GM23338 (cell line): Measurements from ENCODE around the gene F7. TPM values are rescaled to one million over a fixed set of nuclear protein-coding genes. Genes with fewer than 3 reads are reported as not detected.

ENCODE experiments used
- ATAC-seq: fragments of 200-7000 bp; cut with Tn5 transposase; 3 replicates; pipeline ENCODE4 v1.9.1; 2020
- DNase-seq: peaks from one replicate; pipeline ENCODE4 v3.0.0-alpha.2; 2015; ENCODE audit warnings: low spot score
- H2AFZ ChIP-seq: fragments of 200-600 bp; sonication (generic); 2 replicates; pipeline ENCODE4 v1.8.0; 2016; ENCODE audit warnings: antibody characterized with exemption, mild to moderate bottlenecking, moderate library complexity
- H3F3A ChIP-seq: fragments of 200-600 bp; sonication (generic); replicated peaks from 2 replicates; pipeline ENCODE4 v1.8.0; 2017; ENCODE audit warnings: antibody characterized with exemption, mixed run types, low read depth
- H3K27ac ChIP-seq: fragments of 200-600 bp; sonication (generic); 2 replicates; pipeline ENCODE4 v1.6.1; 2016; ENCODE audit warnings: low read depth
- H3K27me3 ChIP-seq: fragments of 200-600 bp; sonication (generic); 2 replicates; pipeline ENCODE4 v1.8.0; 2016; ENCODE audit warnings: mild to moderate bottlenecking, mixed run types, moderate library complexity; ENCODE audit not compliant: insufficient read depth
- H3K36me3 ChIP-seq: fragments of 200-600 bp; sonication (generic); 2 replicates; pipeline ENCODE4 v1.8.0; 2016; ENCODE audit warnings: mild to moderate bottlenecking; ENCODE audit not compliant: insufficient read depth
- H3K4me1 ChIP-seq: fragments of 200-600 bp; sonication (generic); 2 replicates; pipeline ENCODE4 v1.8.0; 2016; ENCODE audit warnings: mild to moderate bottlenecking, moderate library complexity; ENCODE audit not compliant: insufficient read depth
- H3K4me2 ChIP-seq: fragments of 200-600 bp; sonication (generic); 2 replicates; pipeline ENCODE4 v1.7.1; 2017; ENCODE audit warnings: mixed run types
- H3K4me3 ChIP-seq: fragments of 200-600 bp; sonication (generic); 2 replicates; pipeline ENCODE4 v1.6.1; 2016; ENCODE audit warnings: mixed run types
- H3K79me2 ChIP-seq: fragments of 200-600 bp; sonication (generic); replicated peaks from 2 replicates; pipeline ENCODE4 v1.8.0; 2017; ENCODE audit warnings: mild to moderate bottlenecking; ENCODE audit not compliant: insufficient read depth
- H3K9me2 ChIP-seq: fragments of 200-600 bp; sonication (generic); 2 replicates; pipeline ENCODE4 v1.8.0; 2017; ENCODE audit not compliant: insufficient read depth
- H4K20me1 ChIP-seq: fragments of 200-600 bp; sonication (generic); replicated peaks from 2 replicates; pipeline ENCODE4 v1.8.0; 2017; ENCODE audit warnings: mild to moderate bottlenecking; ENCODE audit not compliant: insufficient read depth
- H3K27ac Mint-ChIP-seq: 2 replicates; pipeline ENCODE4 v1.8.0; 2020; ENCODE audit warnings: inconsistent platforms, mild to moderate bottlenecking, moderate library complexity, mixed read lengths
- H3K27me3 Mint-ChIP-seq: 3 replicates; pipeline ENCODE4 v1.8.0; 2022; ENCODE audit warnings: low read depth, mild to moderate bottlenecking, moderate library complexity, mixed read lengths, inconsistent platforms; ENCODE audit not compliant: insufficient read depth, poor library complexity
- H3K36me3 Mint-ChIP-seq: 3 replicates; pipeline ENCODE4 v1.8.0; 2021; ENCODE audit warnings: low read depth, mild to moderate bottlenecking, inconsistent platforms, moderate library complexity, mixed read lengths
- H3K4me1 Mint-ChIP-seq: 3 replicates; pipeline ENCODE4 v1.8.0; 2020; ENCODE audit warnings: mild to moderate bottlenecking, inconsistent platforms, mixed read lengths
- H3K4me3 Mint-ChIP-seq: 3 replicates; pipeline ENCODE4 v1.8.0; 2021; ENCODE audit warnings: moderate library complexity, mild to moderate bottlenecking, inconsistent platforms, mixed read lengths
- H3K9me3 Mint-ChIP-seq: 3 replicates; pipeline ENCODE4 v1.8.0; 2020; ENCODE audit warnings: moderate library complexity, mild to moderate bottlenecking, inconsistent platforms, mixed read lengths
- CREB1 ChIP-seq: fragments of 250-450 bp; sonication (Bioruptor Pico); IDR thresholded peaks from 2 replicates; pipeline ENCODE4 v1.5.0; 2020; ENCODE audit warnings: low read depth, mild to moderate bottlenecking, moderate library complexity
- CTCF ChIP-seq, 2 experiments: fragments of 200-600 bp in 1 of 2; sonication (generic) in 1 of 2; conservative IDR thresholded peaks; 2 replicates each; pipeline versions ENCODE4 v1.5.1 to v1.6.1; 2016 to 2017; ENCODE audit warnings: antibody characterized with exemption in 2 of 2, low read depth in 2 of 2, mild to moderate bottlenecking in 2 of 2, moderate library complexity in 1 of 2
- ETS1 ChIP-seq: IDR thresholded peaks from 2 replicates; pipeline ENCODE4 v1.6.1; 2016; ENCODE audit warnings: antibody characterized with exemption
- EZH2 ChIP-seq: fragments of 200-600 bp; sonication (generic); IDR thresholded peaks from one replicate; pipeline ENCODE4 v1.8.0; 2017; ENCODE audit warnings: antibody characterized with exemption, mild to moderate bottlenecking, low read depth; ENCODE audit not compliant: unreplicated experiment
- EZH2phosphoT487 ChIP-seq: fragments of 200-600 bp; sonication (generic); IDR thresholded peaks from one replicate; pipeline ENCODE4 v1.8.1; 2018; ENCODE audit warnings: antibody characterized with exemption; ENCODE audit not compliant: unreplicated experiment
- JUNB ChIP-seq: IDR thresholded peaks from one replicate; pipeline ENCODE4 v1.6.1; 2016; ENCODE audit warnings: antibody characterized with exemption; ENCODE audit not compliant: unreplicated experiment
- POLR2AphosphoS5 ChIP-seq: IDR thresholded peaks from 2 replicates; pipeline ENCODE4 v1.6.1; 2016; ENCODE audit warnings: antibody characterized with exemption, low read depth
- STAT1 ChIP-seq: IDR thresholded peaks from one replicate; pipeline ENCODE4 v1.6.1; 2016; ENCODE audit warnings: antibody characterized with exemption; ENCODE audit not compliant: unreplicated experiment
- ZNF114 ChIP-seq: fragments of 250-450 bp; sonication (Bioruptor Pico); IDR thresholded peaks from 2 replicates; pipeline ENCODE4 v1.5.0; 2020; ENCODE audit warnings: mild to moderate bottlenecking, moderate library complexity
- ZNF331 ChIP-seq: fragments of 250-450 bp; sonication (Bioruptor Pico); IDR thresholded peaks from 2 replicates; pipeline ENCODE4 v1.5.0; 2020; ENCODE audit warnings: low read depth, mild to moderate bottlenecking, moderate library complexity
- polyA plus RNA-seq: library from polyadenylated mRNA; unstranded; fragments of >200 nt; fragmentation: Nextera tagmentation; extraction: Ambion mirVana; gene quantifications from 2 replicates; pipeline ENCODE4 v1.2.1, GENCODE V29; 2016
- total RNA-seq: library from RNA; depleted of rRNA; stranded (reverse); fragments of >200 nt; shearing (Covaris generic); gene quantifications from 2 replicates; pipeline ENCODE4 v1.2.3, GENCODE V29; 2014
- TF ChIP-seq, protein P1 (sequence below): IDR thresholded peaks from one replicate; pipeline ENCODE4 v1.6.1; 2018; ENCODE audit warnings: antibody characterized with exemption; ENCODE audit not compliant: unreplicated experiment
- TF ChIP-seq, protein P2 (sequence below): fragments of 250-450 bp; sonication (Bioruptor Pico); IDR thresholded peaks from 2 replicates; pipeline ENCODE4 v1.5.0; 2020; ENCODE audit warnings: mild to moderate bottlenecking, moderate library complexity

F7 gene
- total and polyA plus RNA-seq, 2 experiments from 2014 or later = 0.16 to 0.24 TPM

- no peaks in the 10 kb centered on the region for H3K79me2 ChIP-seq
- peak; percentile 68 for DNase-seq
- no peaks in the 10 kb centered on the region for H3K27me3 ChIP-seq
- Mint-ChIP-seq H3K4me1 (peaks cover 11% of the 10 kb centered on the region), H3K27ac (peak within 1 kb of the TSS; percentile 60; the same call in 1 of the 2 replicates), H3K36me3 (no peaks in the 10 kb centered on the region; the same call in 2 of the 3 replicates), H3K9me3 (no peaks in the 10 kb centered on the region), H3K27me3 (peaks cover 12% of the 10 kb centered on the region), H3K4me3 (no peak within 1 kb of the TSS; the same call in 2 of the 3 replicates)
- peak; percentile 92 for ATAC-seq
- H2AFZ ChIP-seq = peak within 1 kb of the TSS; percentile 78
- H3K4me3 ChIP-seq = no peak within 1 kb of the TSS
- no peak within 1 kb of the TSS for H3K4me2 ChIP-seq
- no peak within 1 kb of the TSS for H3K27ac ChIP-seq
- TF ChIP-seq ZNF114 (CRISPR knock-in tag) = no peak
- no peak for TF ChIP-seq EZH2
- TF ChIP-seq JUNB = no peak
- TF ChIP-seq STAT1 = no peak
- TF ChIP-seq, protein P1, sequence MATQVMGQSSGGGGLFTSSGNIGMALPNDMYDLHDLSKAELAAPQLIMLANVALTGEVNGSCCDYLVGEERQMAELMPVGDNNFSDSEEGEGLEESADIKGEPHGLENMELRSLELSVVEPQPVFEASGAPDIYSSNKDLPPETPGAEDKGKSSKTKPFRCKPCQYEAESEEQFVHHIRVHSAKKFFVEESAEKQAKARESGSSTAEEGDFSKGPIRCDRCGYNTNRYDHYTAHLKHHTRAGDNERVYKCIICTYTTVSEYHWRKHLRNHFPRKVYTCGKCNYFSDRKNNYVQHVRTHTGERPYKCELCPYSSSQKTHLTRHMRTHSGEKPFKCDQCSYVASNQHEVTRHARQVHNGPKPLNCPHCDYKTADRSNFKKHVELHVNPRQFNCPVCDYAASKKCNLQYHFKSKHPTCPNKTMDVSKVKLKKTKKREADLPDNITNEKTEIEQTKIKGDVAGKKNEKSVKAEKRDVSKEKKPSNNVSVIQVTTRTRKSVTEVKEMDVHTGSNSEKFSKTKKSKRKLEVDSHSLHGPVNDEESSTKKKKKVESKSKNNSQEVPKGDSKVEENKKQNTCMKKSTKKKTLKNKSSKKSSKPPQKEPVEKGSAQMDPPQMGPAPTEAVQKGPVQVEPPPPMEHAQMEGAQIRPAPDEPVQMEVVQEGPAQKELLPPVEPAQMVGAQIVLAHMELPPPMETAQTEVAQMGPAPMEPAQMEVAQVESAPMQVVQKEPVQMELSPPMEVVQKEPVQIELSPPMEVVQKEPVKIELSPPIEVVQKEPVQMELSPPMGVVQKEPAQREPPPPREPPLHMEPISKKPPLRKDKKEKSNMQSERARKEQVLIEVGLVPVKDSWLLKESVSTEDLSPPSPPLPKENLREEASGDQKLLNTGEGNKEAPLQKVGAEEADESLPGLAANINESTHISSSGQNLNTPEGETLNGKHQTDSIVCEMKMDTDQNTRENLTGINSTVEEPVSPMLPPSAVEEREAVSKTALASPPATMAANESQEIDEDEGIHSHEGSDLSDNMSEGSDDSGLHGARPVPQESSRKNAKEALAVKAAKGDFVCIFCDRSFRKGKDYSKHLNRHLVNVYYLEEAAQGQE = no peak
- no peak for TF ChIP-seq ZNF331 (CRISPR knock-in tag)
- no peak for TF ChIP-seq POLR2AphosphoS5
- TF ChIP-seq CTCF (conservative IDR thresholded peaks at IDR 0.05; ENCODE audit: low read depth in 2 of 2) = no peak
- TF ChIP-seq, protein P2, sequence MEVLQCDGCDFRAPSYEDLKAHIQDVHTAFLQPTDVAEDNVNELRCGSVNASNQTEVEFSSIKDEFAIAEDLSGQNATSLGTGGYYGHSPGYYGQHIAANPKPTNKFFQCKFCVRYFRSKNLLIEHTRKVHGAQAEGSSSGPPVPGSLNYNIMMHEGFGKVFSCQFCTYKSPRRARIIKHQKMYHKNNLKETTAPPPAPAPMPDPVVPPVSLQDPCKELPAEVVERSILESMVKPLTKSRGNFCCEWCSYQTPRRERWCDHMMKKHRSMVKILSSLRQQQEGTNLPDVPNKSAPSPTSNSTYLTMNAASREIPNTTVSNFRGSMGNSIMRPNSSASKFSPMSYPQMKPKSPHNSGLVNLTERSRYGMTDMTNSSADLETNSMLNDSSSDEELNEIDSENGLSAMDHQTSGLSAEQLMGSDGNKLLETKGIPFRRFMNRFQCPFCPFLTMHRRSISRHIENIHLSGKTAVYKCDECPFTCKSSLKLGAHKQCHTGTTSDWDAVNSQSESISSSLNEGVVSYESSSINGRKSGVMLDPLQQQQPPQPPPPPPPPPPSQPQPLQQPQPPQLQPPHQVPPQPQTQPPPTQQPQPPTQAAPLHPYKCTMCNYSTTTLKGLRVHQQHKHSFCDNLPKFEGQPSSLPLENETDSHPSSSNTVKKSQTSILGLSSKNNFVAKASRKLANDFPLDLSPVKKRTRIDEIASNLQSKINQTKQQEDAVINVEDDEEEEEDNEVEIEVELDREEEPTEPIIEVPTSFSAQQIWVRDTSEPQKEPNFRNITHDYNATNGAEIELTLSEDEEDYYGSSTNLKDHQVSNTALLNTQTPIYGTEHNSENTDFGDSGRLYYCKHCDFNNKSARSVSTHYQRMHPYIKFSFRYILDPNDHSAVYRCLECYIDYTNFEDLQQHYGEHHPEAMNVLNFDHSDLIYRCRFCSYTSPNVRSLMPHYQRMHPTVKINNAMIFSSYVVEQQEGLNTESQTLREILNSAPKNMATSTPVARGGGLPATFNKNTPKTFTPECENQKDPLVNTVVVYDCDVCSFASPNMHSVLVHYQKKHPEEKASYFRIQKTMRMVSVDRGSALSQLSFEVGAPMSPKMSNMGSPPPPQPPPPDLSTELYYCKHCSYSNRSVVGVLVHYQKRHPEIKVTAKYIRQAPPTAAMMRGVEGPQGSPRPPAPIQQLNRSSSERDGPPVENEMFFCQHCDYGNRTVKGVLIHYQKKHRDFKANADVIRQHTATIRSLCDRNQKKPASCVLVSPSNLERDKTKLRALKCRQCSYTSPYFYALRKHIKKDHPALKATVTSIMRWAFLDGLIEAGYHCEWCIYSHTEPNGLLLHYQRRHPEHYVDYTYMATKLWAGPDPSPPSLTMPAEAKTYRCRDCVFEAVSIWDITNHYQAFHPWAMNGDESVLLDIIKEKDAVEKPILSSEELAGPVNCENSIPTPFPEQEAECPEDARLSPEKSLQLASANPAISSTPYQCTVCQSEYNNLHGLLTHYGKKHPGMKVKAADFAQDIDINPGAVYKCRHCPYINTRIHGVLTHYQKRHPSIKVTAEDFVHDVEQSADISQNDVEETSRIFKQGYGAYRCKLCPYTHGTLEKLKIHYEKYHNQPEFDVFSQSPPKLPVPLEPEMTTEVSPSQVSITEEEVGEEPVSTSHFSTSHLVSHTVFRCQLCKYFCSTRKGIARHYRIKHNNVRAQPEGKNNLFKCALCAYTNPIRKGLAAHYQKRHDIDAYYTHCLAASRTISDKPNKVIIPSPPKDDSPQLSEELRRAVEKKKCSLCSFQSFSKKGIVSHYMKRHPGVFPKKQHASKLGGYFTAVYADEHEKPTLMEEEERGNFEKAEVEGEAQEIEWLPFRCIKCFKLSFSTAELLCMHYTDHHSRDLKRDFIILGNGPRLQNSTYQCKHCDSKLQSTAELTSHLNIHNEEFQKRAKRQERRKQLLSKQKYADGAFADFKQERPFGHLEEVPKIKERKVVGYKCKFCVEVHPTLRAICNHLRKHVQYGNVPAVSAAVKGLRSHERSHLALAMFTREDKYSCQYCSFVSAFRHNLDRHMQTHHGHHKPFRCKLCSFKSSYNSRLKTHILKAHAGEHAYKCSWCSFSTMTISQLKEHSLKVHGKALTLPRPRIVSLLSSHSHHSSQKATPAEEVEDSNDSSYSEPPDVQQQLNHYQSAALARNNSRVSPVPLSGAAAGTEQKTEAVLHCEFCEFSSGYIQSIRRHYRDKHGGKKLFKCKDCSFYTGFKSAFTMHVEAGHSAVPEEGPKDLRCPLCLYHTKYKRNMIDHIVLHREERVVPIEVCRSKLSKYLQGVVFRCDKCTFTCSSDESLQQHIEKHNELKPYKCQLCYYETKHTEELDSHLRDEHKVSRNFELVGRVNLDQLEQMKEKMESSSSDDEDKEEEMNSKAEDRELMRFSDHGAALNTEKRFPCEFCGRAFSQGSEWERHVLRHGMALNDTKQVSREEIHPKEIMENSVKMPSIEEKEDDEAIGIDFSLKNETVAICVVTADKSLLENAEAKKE (CRISPR knock-in tag) = no peak
- TF ChIP-seq CREB1 = no peak
- no peak for TF ChIP-seq EZH2phosphoT487
- no peak for TF ChIP-seq ETS1
- H3K9me2 ChIP-seq = no peaks in the 10 kb centered on the region
- no peaks in the 10 kb centered on the region for H4K20me1 ChIP-seq
- H3K4me1 ChIP-seq = no peaks in the 10 kb centered on the region
- H3F3A ChIP-seq = no peaks in the 10 kb centered on the region
- no peaks in the 10 kb centered on the region for H3K36me3 ChIP-seq
Observed at GRCh38 chr13:113122550-113123225, 17.1 kb downstream of the F7 start, which contains the start of gene F10. TSS of gene F10 (plus strand) at chr13:113122799. CDS start at chr13:113122856, 57 bp downstream.
